GM12872 (cell line): Measurements from ENCODE around the gene SSR1.

Source experiments
- TF ChIP-seq, protein P1 (sequence below): IDR thresholded peaks from 3 replicates; pipeline ENCODE4 v1.5.1; 2011; ENCODE audit warnings: low read depth, mild to moderate bottlenecking, low read length, moderate library complexity; ENCODE audit not compliant: insufficient read depth

SSR1 gene

GRCh38 chr6:7311176-7311575, 1.8 kb downstream of the SSR1 start:
- TF ChIP-seq, protein P1, sequence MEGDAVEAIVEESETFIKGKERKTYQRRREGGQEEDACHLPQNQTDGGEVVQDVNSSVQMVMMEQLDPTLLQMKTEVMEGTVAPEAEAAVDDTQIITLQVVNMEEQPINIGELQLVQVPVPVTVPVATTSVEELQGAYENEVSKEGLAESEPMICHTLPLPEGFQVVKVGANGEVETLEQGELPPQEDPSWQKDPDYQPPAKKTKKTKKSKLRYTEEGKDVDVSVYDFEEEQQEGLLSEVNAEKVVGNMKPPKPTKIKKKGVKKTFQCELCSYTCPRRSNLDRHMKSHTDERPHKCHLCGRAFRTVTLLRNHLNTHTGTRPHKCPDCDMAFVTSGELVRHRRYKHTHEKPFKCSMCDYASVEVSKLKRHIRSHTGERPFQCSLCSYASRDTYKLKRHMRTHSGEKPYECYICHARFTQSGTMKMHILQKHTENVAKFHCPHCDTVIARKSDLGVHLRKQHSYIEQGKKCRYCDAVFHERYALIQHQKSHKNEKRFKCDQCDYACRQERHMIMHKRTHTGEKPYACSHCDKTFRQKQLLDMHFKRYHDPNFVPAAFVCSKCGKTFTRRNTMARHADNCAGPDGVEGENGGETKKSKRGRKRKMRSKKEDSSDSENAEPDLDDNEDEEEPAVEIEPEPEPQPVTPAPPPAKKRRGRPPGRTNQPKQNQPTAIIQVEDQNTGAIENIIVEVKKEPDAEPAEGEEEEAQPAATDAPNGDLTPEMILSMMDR, result no peak

DNA sequence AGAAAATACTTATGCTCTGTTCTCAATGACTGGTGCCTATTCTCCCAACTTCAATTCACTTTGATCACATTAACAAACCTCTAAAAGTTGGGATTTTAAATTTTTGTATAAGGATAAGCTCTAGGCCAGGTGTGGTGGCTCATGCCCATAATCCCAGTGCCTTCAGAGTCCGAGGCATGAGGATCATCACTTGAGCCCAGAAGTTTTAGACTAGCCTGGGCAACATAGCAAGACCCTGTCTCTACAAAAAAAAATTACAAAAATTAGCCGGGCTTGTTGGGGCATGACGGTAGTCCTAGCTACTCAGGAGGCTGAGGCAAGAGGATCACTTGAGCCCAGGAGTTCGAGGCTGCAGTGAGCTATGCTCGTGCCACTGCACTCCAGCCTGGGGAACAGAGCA, 3.9 kb downstream of the SSR1 start:
- TF ChIP-seq, protein P1, result no peak

DNA sequence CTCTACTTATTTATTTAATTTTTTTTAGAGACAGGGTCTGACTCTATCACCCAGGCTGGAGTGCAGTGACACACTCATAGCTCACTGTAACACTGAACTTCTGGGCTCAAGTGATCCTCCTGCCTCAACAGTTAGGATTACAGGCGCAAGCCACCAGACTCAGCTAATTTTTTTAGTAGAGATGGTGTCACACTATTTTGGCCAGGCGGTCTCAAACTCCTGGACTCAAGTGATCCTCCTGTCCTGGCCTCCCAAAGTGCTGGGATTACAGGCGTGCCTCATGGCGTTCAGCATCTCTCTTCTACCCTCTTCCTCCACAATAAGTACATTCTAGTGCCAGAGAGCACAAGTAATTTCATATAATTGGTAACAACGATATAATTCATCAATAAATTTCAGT, 5.5 kb downstream of the SSR1 start:
- TF ChIP-seq, protein P1, result no peak

- TF ChIP-seq, protein P1, result no peak
These were observed 8.2 kb downstream of the SSR1 start for GRCh38 chr6:7304821-7305220.

GRCh38 chr6:7301702-7302101, 11.3 kb downstream of the SSR1 start:
- TF ChIP-seq, protein P1, result no peak

GRCh38 chr6:7300926-7301325, 12.1 kb downstream of the SSR1 start:
- TF ChIP-seq, protein P1, result no peak

- TF ChIP-seq, protein P1, result no peak
These were observed 14.9 kb downstream of the SSR1 start for GRCh38 chr6:7298113-7298512.

DNA sequence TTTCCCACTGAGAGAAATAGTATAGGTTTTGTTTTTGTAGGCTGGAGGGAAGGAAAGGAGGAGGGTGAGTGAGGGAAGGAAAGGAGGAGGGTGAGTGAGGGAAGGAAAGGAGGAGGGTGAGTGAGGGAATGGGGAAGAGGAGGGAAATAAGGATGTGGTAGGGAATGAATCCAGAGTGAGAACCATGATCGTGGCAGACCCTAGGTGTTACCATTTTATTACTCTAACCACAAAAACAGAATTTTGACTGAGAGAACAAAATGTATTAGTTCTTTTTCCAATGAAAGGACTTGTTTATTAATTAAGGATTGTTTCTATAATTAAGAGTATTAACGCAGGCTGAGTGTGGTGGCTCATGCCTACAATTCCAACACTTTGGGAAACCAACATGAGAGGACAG, 16.4 kb downstream of the SSR1 start:
- TF ChIP-seq, protein P1, result no peak
